NCI-H226 (cell line): Measurements from ENCODE around the gene MAP4K2.
"Not testable (repeated sequence)": the region's sequence is repeated elsewhere in the genome, so short reads cannot be mapped to it uniquely, and the experiment has no call there.

ENCODE experiments used
- DNase-seq: peaks from one replicate; pipeline ENCODE4 v3.0.0-alpha.2; 2015

MAP4K2 gene

GRCh38 chr11:64803158-64803845, at the start of gene MAP4K2:
TSS of gene MAP4K2 (minus strand) at chr11:64803214. CDS start at chr11:64803149, 65 bp downstream.
- DNase-seq, result peak; percentile 79

- no peak for DNase-seq
Observed at GRCh38 chr11:64851831-64852351, 48.9 kb upstream of the MAP4K2 start.

- DNase-seq, result peak; percentile 39
Observed at GRCh38 chr11:64850979-64851567, 48.1 kb upstream of the MAP4K2 start.

- DNase-seq, result no peak
Observed at GRCh38 chr11:64849598-64850356, 46.8 kb upstream of the MAP4K2 start.

GRCh38 chr11:64848826-64849597, 46.0 kb upstream of the MAP4K2 start:
- no peak for DNase-seq

- DNase-seq, result no peak
Observed at GRCh38 chr11:64848214-64848825, 45.3 kb upstream of the MAP4K2 start.

- peak; percentile 81 for DNase-seq
Observed at GRCh38 chr11:64846998-64847666, 44.1 kb upstream of the MAP4K2 start.

GRCh38 chr11:64845776-64846129, 42.7 kb upstream of the MAP4K2 start:
- not testable (repeated sequence) for DNase-seq

- DNase-seq, result no peak
Observed at GRCh38 chr11:64845129-64845775, 42.2 kb upstream of the MAP4K2 start.

GRCh38 chr11:64844330-64845128, 41.5 kb upstream of the MAP4K2 start, which contains the start of gene CDC42BPG:
TSS of gene CDC42BPG (minus strand) at chr11:64844653. CDS start at chr11:64844569, 84 bp downstream.
- peak; percentile 54 for DNase-seq

GRCh38 chr11:64843686-64844329, 40.8 kb upstream of the MAP4K2 start:
- no peak for DNase-seq

GRCh38 chr11:64842851-64843685, 40.1 kb upstream of the MAP4K2 start:
- peak; percentile 5 for DNase-seq

GRCh38 chr11:64842366-64842759, 39.3 kb upstream of the MAP4K2 start:
- peak; percentile 45 for DNase-seq

- DNase-seq, result no peak
Observed at GRCh38 chr11:64841592-64842365, 38.8 kb upstream of the MAP4K2 start.

- no peak for DNase-seq
Observed at GRCh38 chr11:64839887-64840782, 37.1 kb upstream of the MAP4K2 start.

GRCh38 chr11:64839335-64839734, 36.3 kb upstream of the MAP4K2 start:
- no peak for DNase-seq
